HG03342 (cell line): Measurements from ENCODE around the gene TIAM2.
"Not testable (repeated sequence)": the region's sequence is repeated elsewhere in the genome, so short reads cannot be mapped to it uniquely, and the experiment has no call there.

Source experiments
- ATAC-seq: cut with Tn5 transposase; IDR thresholded peaks from one replicate; pipeline ENCODE4 v1.9.1; 2021; ENCODE audit warnings: mild to moderate bottlenecking, moderate library complexity; ENCODE audit not compliant: unreplicated experiment

TIAM2 gene

GRCh38 chr6:154995254-154996015 is at the start of gene TIAM2:
Gene TIAM2 (plus strand): TSS chr6:154995315. CDS start chr6:155129224, 133,909 bp downstream.
- ATAC-seq = no peak

GRCh38 chr6:154950979-154951344 is 44.2 kb upstream of the TIAM2 start:
- peak; percentile 5 for ATAC-seq

- ATAC-seq = peak; percentile 84
These were observed 43.5 kb upstream of the TIAM2 start for GRCh38 chr6:154951345-154952200.

GRCh38 chr6:154953644-154954043 is 41.5 kb upstream of the TIAM2 start:
- ATAC-seq = no peak

GRCh38 chr6:154954347-154954746 is 40.8 kb upstream of the TIAM2 start:
- ATAC-seq = no peak

- no peak for ATAC-seq
These were observed 38.2 kb upstream of the TIAM2 start for GRCh38 chr6:154956771-154957522.

GRCh38 chr6:154958469-154958868 is 36.6 kb upstream of the TIAM2 start:
- ATAC-seq = no peak

- no peak for ATAC-seq
These were observed 34.7 kb upstream of the TIAM2 start for GRCh38 chr6:154960299-154960843.

- ATAC-seq = no peak
These were observed 34.1 kb upstream of the TIAM2 start for GRCh38 chr6:154960854-154961530.

- no peak for ATAC-seq
These were observed 32.4 kb upstream of the TIAM2 start for GRCh38 chr6:154962753-154963152.

GRCh38 chr6:154966065-154966770 is 28.9 kb upstream of the TIAM2 start:
- ATAC-seq = not testable (repeated sequence)

- ATAC-seq = no peak
These were observed 25.3 kb upstream of the TIAM2 start for GRCh38 chr6:154969796-154970195.

- no peak for ATAC-seq
These were observed 20.5 kb upstream of the TIAM2 start for GRCh38 chr6:154974485-154975149.

GRCh38 chr6:154977588-154977987 is 17.5 kb upstream of the TIAM2 start:
- ATAC-seq = no peak

GRCh38 chr6:154980273-154981078 is 14.6 kb upstream of the TIAM2 start:
- ATAC-seq = no peak

GRCh38 chr6:154981079-154981870 is 13.8 kb upstream of the TIAM2 start:
- peak; percentile 66 for ATAC-seq

GRCh38 chr6:154984146-154984545 is 11.0 kb upstream of the TIAM2 start:
- ATAC-seq = no peak

- ATAC-seq = no peak
These were observed 8.3 kb upstream of the TIAM2 start for GRCh38 chr6:154986787-154987235.
